ENCODE measurements around the gene LFNG.

The LFNG gene

DNA sequence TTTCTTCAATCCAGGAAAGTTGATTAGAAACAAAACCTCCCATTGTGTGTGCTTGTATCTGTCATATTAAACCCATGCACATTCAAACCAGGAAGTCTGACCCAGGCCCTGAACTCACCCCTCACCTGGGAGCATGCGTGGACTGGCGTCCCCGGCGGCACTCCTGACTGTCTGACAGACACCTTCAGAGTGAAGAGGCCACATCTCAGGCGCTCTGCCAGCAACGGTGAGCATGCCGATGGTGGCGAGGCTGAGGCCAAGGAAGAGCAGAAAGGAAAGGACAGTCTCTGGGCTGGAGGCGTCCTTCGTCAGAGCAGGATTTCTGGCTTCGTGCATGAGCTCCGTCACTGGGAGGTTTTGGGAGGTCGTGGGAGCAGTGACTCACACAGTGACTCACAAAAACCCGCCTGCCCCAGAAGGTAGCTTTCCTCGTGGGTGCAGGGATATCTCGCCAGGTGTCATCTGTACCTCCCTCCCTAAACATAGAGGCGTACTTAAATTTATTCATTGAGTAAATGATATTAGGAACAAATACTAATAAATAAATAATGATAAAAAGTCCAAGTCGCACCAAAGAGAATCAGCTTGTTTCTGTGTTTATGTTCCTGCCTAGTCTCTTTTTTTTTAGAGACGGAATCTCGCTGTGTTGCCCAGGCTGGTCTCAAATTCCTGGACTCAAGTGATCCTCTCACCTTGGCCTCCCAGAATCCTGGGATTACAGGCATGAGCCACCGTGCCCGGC is 52.7 kb downstream of the LFNG start:
- peak; percentile 69 for DNase-seq (ENCODE audit: low read depth)

DNA sequence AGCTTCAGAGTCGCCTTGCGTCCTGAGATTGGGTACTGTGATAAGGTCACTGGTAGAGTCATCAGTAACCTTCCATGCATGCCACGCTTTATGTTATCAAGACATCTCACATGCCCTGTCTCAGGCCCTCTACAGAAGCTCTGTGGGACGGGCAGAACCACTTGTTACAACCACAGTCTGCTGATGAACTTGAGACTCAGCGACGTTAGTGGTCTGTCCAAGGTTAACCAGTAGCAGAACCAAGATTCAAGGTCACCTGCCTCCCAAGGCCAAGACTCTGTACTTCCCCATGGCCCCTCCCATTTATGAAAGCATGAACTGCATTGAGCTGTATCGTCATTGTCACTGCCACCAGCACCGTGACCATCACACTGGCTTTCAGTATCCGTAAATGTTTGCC is 54.2 kb downstream of the LFNG start:
- DNase-seq (ENCODE audit: low read depth), result no peak

DNA sequence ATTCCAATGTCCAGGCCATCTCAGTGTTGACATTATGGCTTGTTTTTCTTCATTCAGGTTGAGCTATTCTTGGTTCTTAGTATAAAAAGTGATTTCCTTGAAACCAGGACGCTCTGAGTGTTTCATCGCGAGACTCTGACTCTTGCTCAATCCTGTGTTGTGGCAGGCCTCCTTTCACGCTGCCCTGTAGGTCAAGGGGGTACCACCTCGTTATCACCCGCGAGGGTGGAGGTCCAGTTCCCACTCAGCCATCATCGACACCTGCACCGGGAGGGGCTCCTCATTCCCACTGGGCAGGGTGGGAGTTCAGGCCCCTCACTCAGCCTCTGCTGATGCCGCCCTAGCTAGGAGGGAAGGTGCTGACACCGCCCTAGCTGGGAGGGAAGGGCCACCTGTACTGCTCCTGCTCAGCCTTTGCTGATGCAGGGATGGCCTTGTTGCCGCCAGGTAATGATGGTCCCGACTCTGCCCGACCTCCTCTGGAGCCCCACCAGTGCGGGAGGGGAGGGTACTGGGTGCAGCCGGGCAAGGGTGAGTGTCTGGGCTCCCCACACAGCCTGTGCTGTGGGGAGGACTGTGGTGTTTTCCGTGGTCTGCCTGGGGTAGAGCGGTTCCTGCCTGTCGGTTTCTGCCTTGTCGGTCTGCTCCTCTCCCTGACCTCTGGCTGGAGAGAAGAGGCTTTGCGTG is 55.6 kb downstream of the LFNG start:
- no peak for DNase-seq (ENCODE audit: low read depth)

DNA sequence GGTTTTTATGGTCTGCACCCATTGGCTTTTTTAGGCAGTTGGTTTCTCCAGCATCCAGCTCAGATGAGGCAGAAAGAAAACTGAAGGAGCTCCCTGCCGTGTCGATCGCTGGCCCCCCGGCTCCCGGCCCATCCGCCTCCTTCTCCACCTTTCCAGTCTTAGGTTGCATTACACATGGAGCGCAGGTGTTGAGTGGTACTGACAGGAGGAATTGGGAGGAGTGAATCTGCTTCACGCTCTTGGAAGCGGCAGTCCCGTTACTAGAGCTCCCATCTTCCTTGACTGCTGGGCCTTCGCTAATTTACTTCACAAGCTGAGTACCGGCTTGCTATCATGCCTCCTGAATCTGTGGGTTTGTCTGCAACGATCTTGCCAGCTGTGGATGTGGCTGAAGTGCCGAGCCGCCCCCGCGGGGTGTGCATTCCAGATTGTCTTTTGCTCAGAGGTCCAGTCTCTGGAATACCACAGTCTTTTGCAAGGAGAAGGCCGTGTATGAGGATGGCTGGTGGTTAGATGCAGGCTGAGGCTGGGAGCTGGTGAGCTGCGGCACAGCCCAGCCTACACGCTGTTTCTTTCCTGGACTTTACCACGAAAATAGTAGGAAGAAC is 56.3 kb downstream of the LFNG start:
- peak; percentile 15 for DNase-seq (ENCODE audit: low read depth)

DNA sequence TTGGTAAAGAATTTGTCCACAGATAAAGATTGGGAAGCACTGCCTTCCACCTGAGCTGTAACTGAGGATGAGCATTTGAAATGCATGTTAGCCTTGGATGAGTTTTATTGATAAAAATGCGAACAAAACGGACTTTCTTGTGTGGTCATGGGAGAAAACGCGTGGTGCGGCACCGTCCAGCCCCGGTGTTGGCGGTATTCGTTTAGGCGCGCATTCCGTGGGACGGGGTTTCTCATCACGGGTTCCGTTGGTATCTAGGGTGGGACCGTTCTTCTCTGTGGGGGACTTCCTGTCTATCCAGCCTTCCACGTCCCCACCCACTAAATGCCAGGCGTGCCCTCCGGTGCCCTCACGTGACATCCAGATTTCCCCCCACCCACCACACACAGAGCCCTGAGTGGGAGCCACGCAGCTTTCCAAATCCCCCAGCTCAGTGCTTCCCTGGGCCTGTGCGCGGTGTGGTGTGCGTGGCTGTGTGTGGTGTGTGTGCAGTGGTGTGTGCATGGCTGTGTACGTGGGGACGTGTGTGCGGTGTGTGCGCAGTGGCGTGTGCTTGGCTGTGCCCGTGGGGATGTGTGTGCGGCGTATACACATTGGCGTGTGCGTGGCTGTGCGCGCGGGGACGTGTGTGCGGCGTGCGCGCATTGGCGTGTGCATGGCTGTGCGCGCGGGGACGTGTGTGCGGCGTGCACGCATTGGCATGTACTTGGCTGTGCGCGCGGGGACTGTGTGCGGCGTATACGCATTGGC is 57.3 kb downstream of the LFNG start:
- DNase-seq (ENCODE audit: low read depth), result no peak
